ENCODE measurements around the gene RASSF4.
A peak's percentile ranks its signal among the peaks of the same experiment; 100 is the strongest.

The RASSF4 gene

GRCh38 chr10:44992070-44992731 is 32.6 kb downstream of the RASSF4 start:
- TF ChIP-seq Cebpa-rat (IDR thresholded peaks at IDR 0.05): no peak
- H3K4me1 ChIP-seq: peaks cover 80 to 87% (median 85%) of the 10 kb centered on the region in 10 experiments
- H3K4me2 ChIP-seq: peak overlapping the region in 10 of 11 experiments; percentile 14 to 95 (median 86); a peak in 20 of 22 replicates

DNA sequence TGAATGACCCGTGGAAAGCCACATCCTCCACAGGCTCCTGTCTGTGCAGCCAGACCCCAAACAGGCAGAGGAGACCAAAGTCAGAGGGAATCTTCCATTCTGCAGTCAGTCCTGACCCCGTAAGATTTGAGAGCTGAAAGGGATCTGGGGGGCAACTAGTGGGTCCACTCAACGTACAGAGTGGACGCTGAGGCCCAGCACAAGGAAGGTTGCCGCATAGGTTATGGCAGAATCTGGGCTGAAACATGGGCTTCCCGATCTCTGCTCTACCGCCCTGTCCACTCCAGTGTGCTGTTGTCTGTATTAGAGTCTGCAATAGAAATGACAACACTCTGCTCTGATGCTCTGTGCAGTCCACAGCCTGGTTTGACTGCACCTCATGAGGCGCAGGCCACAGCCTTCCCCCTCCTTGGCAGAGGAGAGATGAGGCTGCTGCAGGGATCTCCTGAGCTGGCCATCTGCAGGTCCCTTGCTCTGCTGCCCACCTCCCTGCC is 33.2 kb downstream of the RASSF4 start:
- Histone ChIP-seq H4K20me1 (peaks cover 0 to 86% (median 0%) of the 10 kb centered on the region in 11 experiments; a peak in 9 of 22 replicates), H3K4me3 (no peak overlapping the region), H3K27me3 (no peaks in the 10 kb centered on the region), H3K4me1 (peaks cover 86 to 93% (median 90%) of the 10 kb centered on the region in 10 experiments), H3K4me2 (peak overlapping the region in 10 of 11 experiments; percentile 14 to 95 (median 86); a peak in 20 of 22 replicates), H3K27ac (peak overlapping the region in 2 of 11 experiments; percentile 11 to 97; a peak in 3 of 22 replicates), H3K9ac (peak overlapping the region in 5 of 11 experiments; percentile 9 to 40 (median 26); a peak in 7 of 22 replicates), H3K9me3 (replicated peaks in 1 of 11) (no peaks in the 10 kb centered on the region), H3K36me3 (peaks cover 0 to 77% (median 43%) of the 10 kb centered on the region in 11 experiments; a peak in 12 of 22 replicates)
- TF ChIP-seq Cebpa-rat (IDR thresholded peaks at IDR 0.05): no peak

More at GRCh38 chr10:44992070-44992731, 32.6 kb downstream of the RASSF4 start:
- Histone ChIP-seq H3K27ac (peak overlapping the region in 3 of 11 experiments; percentile 7 to 97 (median 11); a peak in 3 of 22 replicates), H3K4me3 (no peak overlapping the region), H3K9ac (peak overlapping the region in 7 of 11 experiments; percentile 9 to 33 (median 18); a peak in 7 of 22 replicates), H4K20me1 (peaks cover 0 to 92% (median 0%) of the 10 kb centered on the region in 11 experiments; a peak in 9 of 22 replicates), H3K27me3 (no peaks in the 10 kb centered on the region), H3K36me3 (peaks cover 0 to 83% (median 49%) of the 10 kb centered on the region in 11 experiments; a peak in 12 of 22 replicates), H3K9me3 (replicated peaks in 1 of 11) (no peaks in the 10 kb centered on the region)

GRCh38 chr10:44993226-44993921 is 33.8 kb downstream of the RASSF4 start:
- Histone ChIP-seq H3K9ac (peak overlapping the region in 4 of 11 experiments; percentile 7 to 40 (median 28); a peak in 5 of 22 replicates), H3K9me3 (replicated peaks in 1 of 11) (no peaks in the 10 kb centered on the region; a peak in 3 of 22 replicates), H3K27ac (peak overlapping the region in 3 of 11 experiments; percentile 8 to 97 (median 16); a peak in 4 of 22 replicates), H3K4me2 (peak overlapping the region in 10 of 11 experiments; percentile 14 to 95 (median 86); a peak in 20 of 22 replicates), H3K27me3 (no peaks in the 10 kb centered on the region), H4K20me1 (peaks cover 0 to 80% (median 0%) of the 10 kb centered on the region in 11 experiments; a peak in 9 of 22 replicates), H3K4me3 (no peak overlapping the region), H3K36me3 (peaks cover 0 to 71% (median 39%) of the 10 kb centered on the region in 11 experiments; a peak in 12 of 22 replicates), H3K4me1 (peaks cover 90 to 99% (median 96%) of the 10 kb centered on the region in 10 experiments)
- no peak for TF ChIP-seq Cebpa-rat (IDR thresholded peaks at IDR 0.05)

GRCh38 chr10:44993922-44994751 is 34.5 kb downstream of the RASSF4 start:
- TF ChIP-seq Cebpa-rat (IDR thresholded peaks at IDR 0.05): no peak
- Histone ChIP-seq H3K4me2 (peak overlapping the region; percentile 60 to 95 (median 86)), H3K4me1 (peaks cover 95 to 100% (median 100%) of the 10 kb centered on the region in 10 experiments)

GRCh38 chr10:44994752-44995530 is 35.3 kb downstream of the RASSF4 start:
- Histone ChIP-seq H3K27me3 (no peaks in the 10 kb centered on the region), H3K9me3 (replicated peaks in 1 of 11) (no peaks in the 10 kb centered on the region; a peak in 3 of 22 replicates), H3K27ac (peak overlapping the region in 8 of 11 experiments; percentile 43 to 98 (median 96); a peak in 16 of 22 replicates), H4K20me1 (peaks cover 0 to 64% (median 0%) of the 10 kb centered on the region in 11 experiments; a peak in 8 of 22 replicates), H3K4me1 (peaks cover 95 to 100% (median 100%) of the 10 kb centered on the region in 10 experiments), H3K9ac (peak overlapping the region in 7 of 11 experiments; percentile 2 to 76 (median 50); a peak in 7 of 22 replicates), H3K4me2 (peak overlapping the region; percentile 60 to 95 (median 86); a peak in 21 of 22 replicates), H3K4me3 (peak overlapping the region in 1 of 10 experiments; percentile 7; a peak in 1 of 20 replicates), H3K36me3 (peaks cover 0 to 55% (median 32%) of the 10 kb centered on the region in 11 experiments; a peak in 12 of 22 replicates)
- no peak for TF ChIP-seq Cebpa-rat (IDR thresholded peaks at IDR 0.05)

More at GRCh38 chr10:44993922-44994751, 34.5 kb downstream of the RASSF4 start:
- H3K27me3 ChIP-seq: no peaks in the 10 kb centered on the region
- H3K36me3 ChIP-seq: peaks cover 0 to 63% (median 32%) of the 10 kb centered on the region in 11 experiments; a peak in 12 of 22 replicates
- no peak overlapping the region for H3K4me3 ChIP-seq
- H3K9ac ChIP-seq: peak overlapping the region in 2 of 11 experiments; percentile 7 to 30; a peak in 2 of 22 replicates
- H3K27ac ChIP-seq: peak overlapping the region in 3 of 11 experiments; percentile 8 to 97 (median 16); a peak in 2 of 22 replicates
- H3K9me3 ChIP-seq (replicated peaks in 1 of 11): no peaks in the 10 kb centered on the region; a peak in 3 of 22 replicates
- H4K20me1 ChIP-seq: peaks cover 0 to 72% (median 0%) of the 10 kb centered on the region in 11 experiments; a peak in 9 of 22 replicates

DNA sequence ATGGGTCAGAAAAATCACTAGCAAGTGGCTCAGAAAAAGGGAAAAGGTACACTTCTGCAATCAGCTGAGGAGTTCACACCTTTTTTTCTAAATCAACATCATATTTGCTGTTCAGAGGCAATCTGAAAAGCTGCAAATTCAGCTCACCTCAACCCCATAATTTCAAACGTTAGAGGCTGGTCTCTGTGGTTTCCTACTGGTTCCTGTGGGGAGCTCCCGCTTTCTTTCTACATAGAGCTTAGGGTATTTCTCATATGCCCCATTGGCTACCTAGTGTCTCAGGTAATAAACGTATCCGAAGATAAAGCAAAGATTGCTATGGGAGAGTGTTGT is 35.9 kb downstream of the RASSF4 start:
- Histone ChIP-seq H3K4me3 (peak overlapping the region in 1 of 10 experiments; percentile 7; a peak in 1 of 20 replicates), H3K27ac (peak overlapping the region; percentile 25 to 98 (median 85); a peak in 20 of 22 replicates), H3K27me3 (no peaks in the 10 kb centered on the region), H3K9ac (peak overlapping the region in 7 of 11 experiments; percentile 7 to 76 (median 66); a peak in 13 of 22 replicates), H4K20me1 (peaks cover 0 to 58% (median 0%) of the 10 kb centered on the region in 11 experiments; a peak in 8 of 22 replicates), H3K4me1 (peaks cover 95 to 100% (median 99%) of the 10 kb centered on the region in 10 experiments), H3K36me3 (peaks cover 0 to 49% (median 32%) of the 10 kb centered on the region in 11 experiments; a peak in 12 of 22 replicates), H3K4me2 (peak overlapping the region; percentile 60 to 95 (median 86); a peak in 21 of 22 replicates), H3K9me3 (replicated peaks in 1 of 11) (no peaks in the 10 kb centered on the region; a peak in 3 of 22 replicates)
- no peak for TF ChIP-seq Cebpa-rat (IDR thresholded peaks at IDR 0.05)

Data from BLaER1 treated with 17β-estradiol and CSF1 and Interleukin-3, amounts not matched to agents 10 nM and 100 nM (cell line).